Stimulated activated naive B cell treated with anti-CD40 and anti-IgM and Interleukin-4, amounts not matched to agents 10 μg/mL and 1 μg/mL and 100 μg/mL, for 72 hours (primary cell): Measurements from ENCODE around the gene SSR2.

Experiments
- ATAC-seq, 2 donors: fragments of 150-1000 bp; cut with Tn5 transposase; replicated peaks; 2 replicates each; pipeline ENCODE4 v1.10.0; 2021; ENCODE audit warnings: moderate library complexity in 1 of 2
- DNase-seq: peaks from one replicate; pipeline ENCODE4 v3.0.0; 2021
- H3K27ac Mint-ChIP-seq: one replicate; pipeline ENCODE4 v1.8.0; 2022; ENCODE audit warnings: mild to moderate bottlenecking, mixed read lengths
- H3K27me3 Mint-ChIP-seq, 2 donors: one replicate each; pipeline ENCODE4 v1.8.0; 2022; ENCODE audit warnings: mixed read lengths in 2 of 2
- H3K36me3 Mint-ChIP-seq, 2 donors: one replicate each; pipeline ENCODE4 v1.8.0; 2022; ENCODE audit warnings: mixed read lengths in 2 of 2, mild to moderate bottlenecking in 1 of 2
- H3K4me1 Mint-ChIP-seq, 2 donors: one replicate each; pipeline ENCODE4 v1.8.0; 2022; ENCODE audit warnings: mixed read lengths in 2 of 2, mild to moderate bottlenecking in 1 of 2
- H3K4me3 Mint-ChIP-seq, 2 donors: one replicate each; pipeline ENCODE4 v1.8.0; 2022; ENCODE audit warnings: mild to moderate bottlenecking in 2 of 2, mixed read lengths in 2 of 2, moderate library complexity in 1 of 2
- H3K9me3 Mint-ChIP-seq, 2 donors: one replicate each; pipeline ENCODE4 v1.8.0; 2022; ENCODE audit warnings: mixed read lengths in 2 of 2, mild to moderate bottlenecking in 1 of 2

SSR2 gene

DNA sequence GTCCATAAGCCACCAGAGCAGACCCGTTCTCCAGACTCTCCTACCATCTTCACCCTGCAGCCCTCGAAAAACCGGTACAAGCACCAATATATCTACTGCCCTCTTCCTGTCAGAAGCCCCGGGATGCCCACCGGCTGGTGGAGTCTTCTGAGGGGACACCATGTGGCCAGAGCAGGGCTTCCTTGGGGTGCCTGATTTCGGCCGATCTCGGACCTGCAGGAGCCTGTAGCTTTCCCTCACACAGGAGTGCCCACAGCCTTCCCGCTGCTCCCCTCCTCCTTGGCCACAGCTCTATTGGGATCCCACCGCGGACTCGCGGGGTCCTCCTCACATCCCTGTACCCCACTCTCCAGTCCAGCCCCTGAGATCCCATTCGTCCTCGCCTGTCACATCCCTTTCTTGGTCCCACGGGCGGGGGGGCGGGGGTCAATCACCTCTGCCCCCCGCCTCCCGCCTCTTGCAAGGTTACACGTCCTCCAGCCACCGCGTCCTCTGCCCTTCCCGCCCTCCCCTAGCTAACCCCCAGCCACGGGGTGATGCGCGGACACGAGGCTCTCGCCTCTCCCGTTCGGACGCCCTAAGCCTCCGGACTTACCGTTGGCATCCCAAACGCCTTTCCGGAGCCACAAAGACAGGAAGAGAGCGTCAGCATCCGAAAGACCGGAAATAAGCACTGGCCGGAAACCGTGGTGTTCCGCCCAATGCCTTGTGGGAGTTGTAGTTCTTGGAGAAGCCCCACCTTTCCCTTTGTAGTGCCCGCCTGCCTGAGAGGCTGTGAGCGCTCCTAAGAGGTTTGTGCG lies at the start of gene SSR2:
TSS of gene SSR2 (minus strand) at position 659 of the 800 bp plus-strand sequence. CDS start 784 bp downstream, outside the sequence.
- Mint-ChIP-seq H3K27me3 (peaks cover 5 to 11% of the 10 kb centered on the region in 2 donors), H3K27ac (peak within 1 kb of the TSS; percentile 95), H3K36me3 (peaks cover 11 to 25% of the 10 kb centered on the region in 2 donors), H3K9me3 (no peaks in the 10 kb centered on the region), H3K4me3 (peak within 1 kb of the TSS; percentile 89 to 97), H3K4me1 (peaks cover 17 to 26% of the 10 kb centered on the region in 2 donors)
- DNase-seq: peak; percentile 80
- ATAC-seq: peak; percentile 100

DNA sequence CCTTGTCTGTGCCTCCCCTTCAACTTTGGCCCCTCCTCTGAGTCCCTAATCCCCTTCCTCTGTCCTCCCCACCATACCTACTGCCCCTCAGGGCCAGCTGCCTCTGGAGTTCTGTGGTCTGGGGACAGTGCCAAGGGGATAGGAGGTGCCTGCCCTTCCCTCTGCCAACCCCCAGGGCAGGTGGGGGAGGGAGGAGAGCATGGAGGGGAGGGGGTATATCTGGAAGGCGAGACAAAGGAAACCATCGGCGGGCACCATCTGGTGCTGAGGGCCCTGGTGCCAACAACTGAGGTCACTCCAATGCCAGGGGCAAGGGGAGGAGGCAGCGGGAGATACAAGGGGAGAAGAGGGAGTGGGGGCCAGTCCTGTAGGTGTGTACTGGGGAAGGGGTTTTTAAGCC lies 49.8 kb upstream of the SSR2 start:
- ATAC-seq (no peak), DNase-seq (no peak)
- Mint-ChIP-seq H3K36me3 (no peaks in the 10 kb centered on the region), H3K27ac (no peak overlapping the region), H3K27me3 (peaks cover 0 to 5% of the 10 kb centered on the region in 2 donors), H3K9me3 (no peaks in the 10 kb centered on the region), H3K4me3 (no peak overlapping the region), H3K4me1 (peaks cover 8 to 11% of the 10 kb centered on the region in 2 donors)

DNA sequence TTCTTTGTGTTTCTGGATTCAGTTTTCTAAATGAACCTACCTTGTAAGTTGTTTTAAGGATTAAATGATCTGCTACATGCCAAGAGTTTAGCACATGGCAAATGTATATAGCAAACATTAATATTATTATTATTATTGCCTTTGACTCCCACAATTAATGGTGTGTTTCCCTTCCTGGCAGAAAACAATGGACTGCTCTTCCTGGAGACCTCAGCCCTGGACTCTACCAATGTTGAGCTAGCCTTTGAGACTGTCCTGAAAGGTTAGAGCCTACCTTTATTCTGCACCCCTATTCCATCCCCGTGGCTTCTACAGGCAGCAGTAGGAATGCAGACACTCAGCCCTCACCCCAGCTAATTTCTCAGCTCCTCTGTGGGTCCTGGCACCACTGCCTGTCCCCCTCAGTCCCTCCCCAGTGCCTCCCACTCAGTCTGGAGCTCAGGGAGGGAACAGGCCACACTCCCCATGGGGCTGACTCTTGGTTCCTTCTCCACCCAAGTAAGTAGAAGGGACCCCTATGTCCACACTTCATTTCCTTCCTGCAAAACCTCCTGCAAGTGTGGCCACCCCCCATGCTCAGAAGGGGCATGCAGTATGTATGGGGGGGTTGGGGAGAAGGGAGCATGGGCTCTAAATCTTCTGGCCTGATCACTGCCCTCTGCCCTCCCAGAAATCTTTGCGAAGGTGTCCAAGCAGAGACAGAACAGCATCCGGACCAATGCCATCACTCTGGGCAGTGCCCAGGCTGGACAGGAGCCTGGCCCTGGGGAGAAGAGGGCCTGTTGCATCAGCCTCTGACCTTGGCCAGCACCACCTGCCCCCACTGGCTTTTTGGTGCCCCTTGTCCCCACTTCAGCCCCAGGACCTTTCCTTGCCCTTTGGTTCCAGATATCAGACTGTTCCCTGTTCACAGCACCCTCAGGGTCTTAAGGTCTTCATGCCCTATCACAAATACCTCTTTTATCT lies 49.0 kb upstream of the SSR2 start:
- DNase-seq: no peak
- H3K4me3 Mint-ChIP-seq: no peak overlapping the region

DNA sequence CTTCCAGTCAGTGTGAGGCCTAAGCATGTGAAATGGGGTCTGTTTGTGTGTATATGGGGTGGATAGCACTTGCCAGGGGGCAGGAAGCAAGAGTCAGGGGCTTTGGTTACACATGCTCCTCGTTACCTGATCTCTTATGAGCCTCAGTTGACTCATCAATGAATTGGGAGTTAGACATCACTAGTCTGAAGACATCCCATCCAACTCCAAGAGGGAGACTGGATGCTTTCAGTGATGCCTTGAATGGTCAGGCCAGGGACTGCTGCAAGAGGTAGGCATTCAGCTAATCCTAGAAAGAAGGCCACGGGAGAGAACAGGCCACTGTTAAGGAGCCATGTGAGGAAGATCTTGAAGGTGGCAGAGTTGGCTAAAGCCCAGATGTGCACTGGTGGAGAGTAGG lies 46.5 kb upstream of the SSR2 start:
- Mint-ChIP-seq H3K4me1 (peaks cover 3 to 6% of the 10 kb centered on the region in 2 donors), H3K36me3 (no peaks in the 10 kb centered on the region), H3K27me3 (peaks cover 0 to 5% of the 10 kb centered on the region in 2 donors), H3K9me3 (no peaks in the 10 kb centered on the region), H3K4me3 (no peak overlapping the region), H3K27ac (no peak overlapping the region)
- no peak for ATAC-seq
- DNase-seq: no peak

More for the DNA sequence above, 49.0 kb upstream of the SSR2 start:
- no peaks in the 10 kb centered on the region for H3K9me3 Mint-ChIP-seq
- peaks cover 4 to 6% of the 10 kb centered on the region in 2 donors for H3K4me1 Mint-ChIP-seq
- ATAC-seq: no peak
- no peaks in the 10 kb centered on the region for H3K36me3 Mint-ChIP-seq
- no peak overlapping the region for H3K27ac Mint-ChIP-seq
- H3K27me3 Mint-ChIP-seq: peaks cover 0 to 5% of the 10 kb centered on the region in 2 donors

DNA sequence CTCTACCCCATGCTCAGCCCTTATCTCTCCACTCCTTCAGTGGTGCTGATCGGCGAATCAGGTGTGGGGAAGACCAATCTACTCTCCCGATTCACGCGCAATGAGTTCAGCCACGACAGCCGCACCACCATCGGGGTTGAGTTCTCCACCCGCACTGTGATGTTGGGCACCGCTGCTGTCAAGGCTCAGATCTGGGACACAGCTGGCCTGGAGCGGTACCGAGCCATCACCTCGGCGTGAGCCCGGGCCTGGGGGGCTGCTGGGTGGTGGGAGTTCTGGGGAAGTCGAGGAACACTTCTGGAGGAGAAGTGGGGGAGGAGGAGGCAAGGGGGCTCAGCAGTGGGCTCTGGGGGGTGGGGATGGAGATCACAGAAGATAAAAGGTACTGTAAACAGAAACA lies 45.1 kb upstream of the SSR2 start:
- ATAC-seq (no peak), DNase-seq (no peak)
- no peak overlapping the region for H3K27ac Mint-ChIP-seq
- H3K27me3 Mint-ChIP-seq: peaks cover 0 to 5% of the 10 kb centered on the region in 2 donors
- H3K9me3 Mint-ChIP-seq: no peaks in the 10 kb centered on the region
- H3K36me3 Mint-ChIP-seq: no peaks in the 10 kb centered on the region
- no peak overlapping the region for H3K4me3 Mint-ChIP-seq
- H3K4me1 Mint-ChIP-seq: peaks cover 5 to 6% of the 10 kb centered on the region in 2 donors

DNA sequence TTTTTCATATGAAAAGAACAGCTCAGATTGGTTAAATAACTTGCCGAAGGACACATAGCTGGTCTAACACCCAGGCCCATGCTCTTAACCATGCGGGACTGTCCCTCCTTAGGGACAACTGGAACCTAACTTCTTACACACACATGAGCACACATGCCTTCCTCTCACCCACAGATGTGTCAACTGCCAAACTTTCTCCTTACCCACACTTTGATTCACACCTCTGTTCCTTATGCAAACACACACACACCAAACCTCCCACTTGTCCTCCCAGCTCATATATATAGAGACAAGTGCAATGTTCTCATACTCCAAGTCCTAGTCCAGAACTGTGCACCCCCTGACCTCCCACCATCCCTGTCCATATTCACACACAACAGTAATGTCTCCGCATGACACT lies 44.5 kb upstream of the SSR2 start:
- no peak overlapping the region for H3K4me3 Mint-ChIP-seq
- H3K27me3 Mint-ChIP-seq: peaks cover 0 to 1% of the 10 kb centered on the region in 2 donors
- H3K4me1 Mint-ChIP-seq: peaks cover 5 to 6% of the 10 kb centered on the region in 2 donors
- no peaks in the 10 kb centered on the region for H3K9me3 Mint-ChIP-seq
- ATAC-seq (no peak), DNase-seq (no peak)
- H3K36me3 Mint-ChIP-seq: no peaks in the 10 kb centered on the region
- H3K27ac Mint-ChIP-seq: no peak overlapping the region

DNA sequence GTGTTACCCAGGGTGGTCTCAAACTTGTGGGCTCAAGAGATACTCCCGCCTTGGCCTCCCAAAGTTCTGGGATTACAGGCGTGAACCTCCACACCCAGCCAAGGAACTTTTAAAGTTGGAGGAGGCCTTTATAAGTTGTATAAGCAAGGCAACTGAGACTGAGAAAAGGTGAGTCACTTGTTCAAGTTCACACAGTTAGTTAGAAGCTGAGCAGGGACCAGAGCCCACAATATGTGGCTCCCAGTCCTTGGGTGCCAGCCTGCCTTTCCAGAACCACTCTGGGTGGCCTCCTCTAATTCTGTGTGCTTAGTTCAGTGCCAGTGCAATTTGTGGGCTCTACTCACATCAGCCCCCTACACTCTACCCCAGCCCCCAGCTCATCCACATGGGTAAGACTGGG lies 43.9 kb upstream of the SSR2 start:
- Mint-ChIP-seq H3K4me3 (no peak overlapping the region), H3K9me3 (no peaks in the 10 kb centered on the region), H3K27ac (no peak overlapping the region), H3K36me3 (no peaks in the 10 kb centered on the region), H3K27me3 (no peaks in the 10 kb centered on the region), H3K4me1 (peaks cover 5 to 6% of the 10 kb centered on the region in 2 donors)
- no peak for ATAC-seq
- DNase-seq: no peak

DNA sequence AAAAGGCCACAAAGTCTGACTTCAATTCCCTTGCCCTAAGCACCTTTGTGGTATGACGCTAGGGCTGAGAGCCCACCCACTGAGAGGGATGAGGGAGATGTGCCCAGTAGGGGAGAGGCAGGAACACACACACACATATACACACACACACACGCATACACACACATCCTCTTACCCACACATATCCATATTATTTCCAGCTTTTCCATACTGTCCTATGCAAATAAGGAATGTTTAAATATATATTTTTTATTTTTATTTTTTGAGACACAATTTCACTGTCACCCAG lies 43.2 kb upstream of the SSR2 start:
- Mint-ChIP-seq H3K27me3 (no peaks in the 10 kb centered on the region), H3K27ac (no peak overlapping the region), H3K4me1 (peaks cover 5 to 6% of the 10 kb centered on the region in 2 donors), H3K36me3 (peaks cover 0 to 5% of the 10 kb centered on the region in 2 donors), H3K4me3 (no peak overlapping the region), H3K9me3 (no peaks in the 10 kb centered on the region)
- ATAC-seq (no peak), DNase-seq (no peak)

DNA sequence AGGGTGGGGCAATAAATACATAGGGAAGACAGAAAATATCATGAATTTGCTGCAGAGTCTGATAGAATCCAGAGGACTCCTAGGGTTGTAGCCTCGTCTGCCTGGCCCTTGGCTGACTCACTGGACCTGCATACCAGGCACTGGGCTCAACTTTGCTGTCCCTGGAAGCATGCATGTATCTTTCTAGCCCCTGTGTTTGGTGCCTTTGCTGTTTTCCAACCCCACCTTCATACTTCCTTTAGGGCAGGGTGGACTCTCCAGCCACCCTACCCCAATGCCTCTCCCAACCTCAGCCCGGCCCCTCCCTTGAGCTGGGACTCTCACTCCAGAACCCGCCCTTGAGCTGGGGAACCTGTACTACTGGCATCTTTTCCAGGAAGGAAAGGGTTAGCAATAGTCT lies 41.4 kb upstream of the SSR2 start:
- Mint-ChIP-seq H3K36me3 (peaks cover 8 to 15% of the 10 kb centered on the region in 2 donors), H3K27ac (no peak overlapping the region), H3K4me1 (peaks cover 6 to 9% of the 10 kb centered on the region in 2 donors), H3K4me3 (no peak overlapping the region), H3K27me3 (no peaks in the 10 kb centered on the region), H3K9me3 (no peaks in the 10 kb centered on the region)
- ATAC-seq (no peak), DNase-seq (no peak)

DNA sequence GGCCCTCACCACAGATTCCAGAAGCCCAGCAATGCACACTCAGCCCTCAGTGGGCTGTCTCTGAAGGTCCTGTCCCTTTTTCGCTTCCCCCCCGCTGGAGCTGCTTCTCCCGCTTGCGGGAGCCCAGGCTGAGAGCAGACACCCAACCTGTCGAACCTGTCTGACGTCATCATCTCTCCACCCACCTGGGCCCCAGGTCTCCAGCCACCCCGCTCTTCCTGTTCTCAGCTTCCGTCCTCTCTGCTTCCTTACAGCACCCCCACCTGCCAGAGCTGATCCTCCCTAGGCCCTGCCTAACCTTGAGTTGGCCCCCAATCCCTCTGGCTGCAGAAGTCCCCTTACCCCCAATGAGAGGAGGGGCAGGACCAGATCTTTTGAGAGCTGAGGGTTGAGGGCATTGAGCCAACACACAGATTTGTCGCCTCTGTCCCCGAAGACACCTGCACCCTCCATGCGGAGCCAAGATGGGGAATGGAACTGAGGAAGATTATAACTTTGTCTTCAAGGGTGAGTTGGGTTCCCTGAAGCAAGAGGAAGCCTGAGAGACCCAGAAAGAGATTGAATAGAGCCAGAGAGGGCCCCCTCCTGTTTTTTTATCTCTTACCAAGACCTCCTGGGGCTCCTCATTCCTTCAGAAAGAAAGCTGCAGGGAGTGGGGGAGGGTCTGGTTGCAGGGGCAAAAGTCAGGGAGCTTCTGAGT lies 40.3 kb upstream of the SSR2 start, which contains the start of gene RAB25:
TSS of gene RAB25 (plus strand) at position 224 of the 700 bp plus-strand sequence. CDS start at position 465, 241 bp downstream.
- H3K4me1 Mint-ChIP-seq: peaks cover 6 to 11% of the 10 kb centered on the region in 2 donors
- peaks cover 12 to 20% of the 10 kb centered on the region in 2 donors for H3K36me3 Mint-ChIP-seq
- ATAC-seq (no peak), DNase-seq (no peak)
- no peaks in the 10 kb centered on the region for H3K9me3 Mint-ChIP-seq
- H3K27me3 Mint-ChIP-seq: no peaks in the 10 kb centered on the region
- peak within 1 kb of the TSS; percentile 11 for H3K27ac Mint-ChIP-seq
- no peak within 1 kb of the TSS for H3K4me3 Mint-ChIP-seq

DNA sequence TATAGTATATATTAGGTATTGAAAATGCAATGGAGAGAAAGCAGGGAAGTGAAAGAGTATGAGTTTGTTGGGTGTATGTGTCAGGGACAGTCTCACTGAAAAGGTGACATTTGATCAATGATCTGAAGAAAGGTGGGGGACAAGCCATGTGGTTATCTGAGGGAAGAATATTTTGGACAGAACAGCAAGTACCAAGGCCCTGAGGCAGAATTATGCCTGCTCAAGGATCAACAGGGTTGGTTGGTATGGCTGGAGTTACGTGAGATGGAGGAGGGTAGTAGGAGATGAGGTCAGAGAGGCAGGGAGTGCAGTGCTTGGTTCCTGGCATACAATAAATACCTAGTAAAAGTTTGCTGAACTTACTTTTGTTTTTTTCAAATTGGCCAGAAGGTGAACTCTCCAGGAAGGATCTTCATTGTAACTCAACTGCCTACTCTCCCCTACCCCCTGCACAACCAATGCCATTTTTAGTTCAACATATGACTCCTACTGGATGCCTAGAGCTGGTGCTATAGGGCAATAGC lies 35.6 kb upstream of the SSR2 start:
- Mint-ChIP-seq H3K27ac (peak overlapping the region; percentile 72), H3K4me3 (peak overlapping the region in 1 of 2 donors; percentile 37), H3K9me3 (no peaks in the 10 kb centered on the region), H3K4me1 (peaks cover 18 to 31% of the 10 kb centered on the region in 2 donors), H3K27me3 (no peaks in the 10 kb centered on the region), H3K36me3 (peaks cover 12 to 20% of the 10 kb centered on the region in 2 donors)
- ATAC-seq: no peak
- no peak for DNase-seq

DNA sequence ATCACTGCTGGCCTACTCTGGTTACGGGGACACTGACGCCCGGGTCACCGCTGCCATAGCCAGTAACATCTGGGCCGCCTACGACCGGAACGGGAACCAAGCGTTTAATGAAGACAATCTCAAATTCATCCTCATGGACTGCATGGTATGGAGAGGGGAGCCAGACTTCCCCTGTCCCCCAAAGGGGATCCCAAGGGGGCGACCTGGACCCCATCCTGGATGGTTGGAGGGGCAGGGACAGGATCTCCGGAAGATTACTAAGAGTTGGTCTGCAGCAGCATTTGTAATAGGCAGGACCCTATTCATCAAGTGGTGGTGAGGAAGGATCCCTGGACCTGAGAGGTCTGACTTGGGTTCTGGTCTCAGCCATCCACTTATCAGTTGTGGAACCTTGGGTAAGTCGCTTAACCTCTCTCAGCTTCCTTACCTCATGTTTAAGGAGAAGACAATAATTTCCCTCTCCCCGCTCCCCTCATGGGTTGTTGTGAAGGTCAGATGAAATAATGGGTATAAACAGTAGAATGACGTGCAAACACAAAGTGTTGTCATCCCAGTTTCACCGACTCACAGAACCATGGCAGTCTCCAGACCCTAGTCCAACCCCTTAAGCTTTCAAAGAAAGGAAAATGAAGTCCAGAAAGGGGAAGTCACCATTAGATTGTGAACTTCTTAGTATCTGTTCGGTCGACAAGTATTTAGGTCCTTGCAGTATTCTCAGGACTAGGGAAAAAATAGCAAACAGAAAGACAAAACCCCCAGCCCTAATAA lies 34.7 kb upstream of the SSR2 start:
- Mint-ChIP-seq H3K4me3 (peak overlapping the region; percentile 96 to 99), H3K27me3 (no peaks in the 10 kb centered on the region), H3K27ac (peak overlapping the region; percentile 95), H3K9me3 (no peaks in the 10 kb centered on the region), H3K36me3 (peaks cover 18 to 20% of the 10 kb centered on the region in 2 donors), H3K4me1 (peaks cover 15 to 31% of the 10 kb centered on the region in 2 donors)
- DNase-seq (peak; percentile 11), ATAC-seq (peak in 1 of 2 donors; percentile 4)
